GM15510 (cell line): Measurements from ENCODE around the gene PRKG1.

Source experiments
- POLR2A ChIP-seq: IDR thresholded peaks from 3 replicates; pipeline ENCODE4 v1.6.1; 2011; ENCODE audit warnings: borderline replicate concordance; ENCODE audit not compliant: insufficient read length; ENCODE audit errors: extremely low read depth

PRKG1 gene

GRCh38 chr10:52326382-52326781 is 1252.1 kb downstream of the PRKG1 start:
- TF ChIP-seq POLR2A: no peak

DNA sequence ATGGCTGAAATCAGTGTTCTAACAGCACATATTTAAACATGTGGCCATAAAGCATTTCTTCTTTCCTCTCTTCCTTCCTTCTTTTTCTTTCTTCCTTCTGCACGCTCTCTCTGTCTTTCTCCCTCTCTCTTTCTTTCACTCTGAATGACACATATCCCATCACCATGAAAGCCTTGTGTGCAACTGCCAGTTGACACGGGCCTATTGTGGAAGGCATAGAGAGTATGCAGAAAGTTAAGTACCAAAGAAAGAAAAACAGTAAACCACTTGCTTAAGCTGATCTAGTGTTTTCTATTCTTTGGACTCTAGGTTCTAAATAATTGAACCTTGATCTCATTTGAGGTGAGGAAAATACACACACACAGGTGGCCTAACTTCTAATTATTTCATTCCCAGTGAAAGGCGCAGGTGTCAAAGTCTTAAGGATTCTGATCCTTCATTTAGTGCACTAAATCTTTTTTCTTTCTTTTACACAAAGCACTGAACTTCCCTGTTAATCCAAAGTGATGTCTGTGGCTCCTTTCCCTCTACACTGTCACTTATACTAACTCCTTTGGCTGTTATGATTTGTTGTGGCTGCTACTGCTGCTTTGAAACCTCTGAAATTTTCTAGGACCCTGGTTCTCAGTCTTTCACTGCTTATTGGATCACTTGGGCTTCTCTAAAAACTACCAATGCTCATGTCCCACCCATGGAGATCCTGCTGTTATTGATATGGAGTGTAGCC is 1257.5 kb downstream of the PRKG1 start:
- no peak for TF ChIP-seq POLR2A

DNA sequence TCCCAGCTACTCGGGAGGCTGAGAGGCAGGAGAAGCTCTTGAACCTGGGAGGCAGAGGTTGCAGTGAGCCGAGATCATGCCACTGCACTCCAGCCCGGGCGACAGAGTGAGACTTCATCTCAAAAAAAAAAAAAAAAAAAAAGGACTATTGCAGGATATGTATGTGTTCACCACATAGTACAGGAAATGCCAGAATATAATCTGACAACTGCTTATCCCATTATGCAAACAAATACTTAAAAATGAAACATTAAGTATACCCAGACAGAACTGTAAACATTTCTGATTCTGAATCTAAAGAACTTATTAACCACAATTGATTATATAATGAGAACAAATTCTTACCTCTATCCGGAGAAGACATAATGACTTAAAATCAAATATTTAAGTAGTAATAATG is 1258.5 kb downstream of the PRKG1 start:
- TF ChIP-seq POLR2A: no peak

DNA sequence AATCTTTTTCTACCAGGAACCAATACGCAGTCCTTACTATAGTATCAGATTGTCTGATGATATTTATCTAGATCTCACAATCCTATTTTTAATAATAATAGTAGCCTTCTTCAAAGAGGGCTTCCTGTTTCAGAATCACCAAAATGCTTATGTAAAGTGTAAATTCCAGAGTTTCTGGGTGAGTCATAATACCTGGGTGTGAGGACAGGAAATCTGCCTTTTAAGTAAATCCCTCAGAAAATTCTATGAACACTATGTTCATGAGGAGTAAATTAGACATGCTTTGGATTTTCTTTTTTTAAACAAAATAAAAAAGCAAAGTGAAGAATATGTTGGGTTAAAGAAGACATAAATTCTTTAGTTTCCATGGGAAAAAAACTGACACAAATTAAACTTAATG is 1260.3 kb downstream of the PRKG1 start:
- no peak for TF ChIP-seq POLR2A

- TF ChIP-seq POLR2A: no peak
Observed at GRCh38 chr10:52335665-52336064, 1261.4 kb downstream of the PRKG1 start.

DNA sequence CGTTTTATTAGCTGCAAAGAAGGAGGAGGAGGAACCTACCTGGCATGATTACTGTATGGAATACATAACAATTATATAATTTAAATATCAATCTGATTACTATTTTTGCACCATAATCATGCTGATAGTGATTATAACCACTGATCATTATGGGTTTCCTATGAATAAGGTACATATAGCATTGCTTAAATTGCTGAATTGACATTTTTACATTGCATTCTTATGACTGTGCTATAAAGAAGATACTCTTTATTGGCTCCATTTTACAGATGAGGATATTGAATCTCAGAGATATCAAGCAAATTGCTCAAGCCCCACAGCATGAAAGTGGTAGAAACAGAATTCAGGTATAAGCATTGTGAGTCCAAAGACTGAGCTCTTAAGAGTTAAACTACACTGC is 1262.9 kb downstream of the PRKG1 start:
- TF ChIP-seq POLR2A: no peak

- TF ChIP-seq POLR2A: no peak
Observed at GRCh38 chr10:52343439-52343838, 1269.2 kb downstream of the PRKG1 start.

GRCh38 chr10:52346394-52347326 is 1272.4 kb downstream of the PRKG1 start:
- no peak for TF ChIP-seq POLR2A

- TF ChIP-seq POLR2A: no peak
Observed at GRCh38 chr10:52347327-52347667, 1273.0 kb downstream of the PRKG1 start.
